Stimulated activated CD8-positive, alpha-beta memory T cell treated with anti-CD3 and anti-CD28 coated beads, Interleukin-12 subunit alpha, Interleukin-12 subunit beta, amount 100 ng/mL, for 24 hours (primary cell): ENCODE results near the gene OBSCN.
"Not testable (repeated sequence)": the region's sequence is repeated elsewhere in the genome, so short reads cannot be mapped to it uniquely, and the experiment has no call there.

ENCODE experiments used
- DNase-seq: peaks from one replicate; pipeline ENCODE4 v3.0.0-alpha.2; 2020; ENCODE audit errors: extremely low read depth

The OBSCN gene

DNA sequence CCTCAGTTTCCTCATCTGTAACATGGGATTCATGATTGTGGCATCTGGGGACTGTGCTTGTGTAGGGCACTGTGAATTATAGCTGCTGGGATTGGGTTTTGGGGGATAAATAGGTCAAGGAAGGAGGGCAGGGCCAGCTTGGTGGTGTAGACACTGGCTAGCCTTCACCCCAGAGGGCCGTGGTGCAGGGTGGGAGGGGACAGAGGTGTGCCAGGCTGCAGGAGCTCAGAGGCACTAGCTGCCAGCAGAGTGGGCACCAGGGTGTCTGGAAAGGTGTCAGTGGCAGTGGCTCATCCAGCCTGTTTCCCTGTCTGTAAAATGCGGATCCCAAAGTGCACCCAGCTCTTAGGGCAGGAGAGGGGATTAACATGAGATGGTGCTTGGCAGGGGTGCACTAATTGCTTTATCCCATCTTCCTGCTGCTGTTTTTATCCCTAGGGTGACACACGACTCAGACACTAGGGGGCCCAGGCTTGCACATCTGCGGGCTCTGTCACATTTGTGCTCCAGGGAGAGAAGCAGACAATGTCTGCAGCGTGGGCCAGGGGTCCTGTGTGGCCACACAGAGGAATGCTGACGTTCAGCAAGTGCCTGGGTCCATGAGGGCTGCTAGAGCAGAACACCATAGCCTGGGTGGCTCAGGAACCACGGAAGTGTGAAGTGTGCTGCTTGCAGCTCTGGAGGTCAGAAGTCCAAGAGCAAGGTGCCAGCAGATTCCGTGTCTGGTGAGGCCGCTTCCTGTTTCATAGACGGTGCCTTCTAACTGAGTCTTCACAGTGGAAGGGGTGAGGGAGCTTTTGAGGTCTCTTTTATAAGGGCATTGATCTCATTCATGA, 19.3 kb downstream of the OBSCN start:
- no peak for DNase-seq

DNA sequence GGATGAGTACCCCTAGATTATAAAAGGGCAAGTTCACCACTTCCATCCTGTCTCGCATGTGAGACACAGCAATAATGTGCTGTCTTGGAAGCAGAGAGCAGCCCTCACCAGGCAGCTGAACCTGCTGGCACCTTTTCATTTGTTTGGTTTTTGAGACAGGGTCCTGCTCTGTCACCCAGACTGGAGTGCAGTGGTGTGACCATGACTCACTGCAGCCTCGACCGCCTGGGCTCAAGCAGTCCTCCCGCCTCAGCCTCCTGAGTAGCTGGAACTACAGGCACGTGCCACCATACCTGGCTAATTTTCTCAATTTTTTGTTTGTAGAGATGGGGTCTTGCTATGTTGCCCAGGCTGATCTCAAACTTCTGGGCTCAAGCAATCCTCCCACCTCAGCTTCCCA, 20.3 kb downstream of the OBSCN start:
- DNase-seq, result not testable (repeated sequence)

DNA sequence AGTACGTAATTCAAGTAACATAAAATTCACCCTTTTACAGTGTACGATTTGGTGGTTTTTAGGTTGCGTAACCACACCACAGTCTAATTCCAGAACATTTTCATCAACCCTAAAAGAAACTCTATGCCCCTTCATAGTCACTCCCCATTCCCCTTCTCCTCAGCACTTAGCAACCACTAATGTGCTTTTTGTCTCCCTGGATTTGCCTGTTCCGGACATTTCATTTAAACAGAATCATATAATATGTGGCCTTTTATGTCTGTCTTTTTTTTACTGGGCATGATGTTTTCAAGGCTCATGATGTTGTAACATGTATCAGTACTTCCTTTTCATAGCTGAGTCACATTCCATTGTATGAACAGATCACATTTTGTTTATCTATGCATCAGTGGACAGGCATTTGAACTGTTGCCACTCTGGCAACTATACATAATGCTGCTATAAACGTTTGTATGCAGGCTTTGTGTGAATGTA, 20.8 kb downstream of the OBSCN start:
- DNase-seq, result no peak

DNA sequence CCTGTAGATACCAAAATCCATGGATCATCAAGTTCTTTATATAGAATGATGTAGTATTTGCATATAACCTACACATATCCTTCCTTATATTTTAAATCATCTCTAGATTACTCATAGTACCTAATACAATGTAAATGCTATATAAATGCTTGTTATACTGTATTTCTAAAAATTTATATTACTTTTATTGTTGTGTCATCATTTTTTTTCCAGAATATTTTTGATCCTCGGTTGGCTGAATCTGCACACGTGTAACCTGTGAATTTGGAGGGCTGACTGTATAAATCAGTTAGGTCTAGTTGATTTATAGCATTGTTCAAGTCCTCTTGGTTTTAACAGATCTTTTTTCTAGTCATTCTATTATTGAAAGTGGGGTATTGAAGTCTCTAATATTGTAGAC, 23.3 kb downstream of the OBSCN start:
- DNase-seq, result no peak

DNA sequence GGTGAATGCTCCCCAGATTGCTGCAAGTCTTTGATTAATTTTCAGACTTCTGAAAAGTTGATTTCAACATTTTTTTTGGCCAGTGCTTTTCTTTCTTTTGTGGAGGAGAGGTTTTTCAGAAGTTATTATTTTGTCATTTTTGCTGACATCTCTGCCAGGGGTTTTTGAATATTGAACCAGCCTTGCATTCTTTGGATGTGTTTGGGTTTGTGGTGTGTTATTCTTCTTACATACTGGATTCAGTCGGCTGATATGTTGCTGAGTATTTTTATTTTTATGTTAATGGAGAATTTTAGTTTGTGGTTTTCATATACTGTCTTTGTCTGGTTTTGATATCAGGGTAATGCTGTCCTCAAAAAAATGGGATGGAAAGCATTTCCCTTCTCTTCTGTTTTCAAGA, 25.3 kb downstream of the OBSCN start:
- DNase-seq, result no peak

DNA sequence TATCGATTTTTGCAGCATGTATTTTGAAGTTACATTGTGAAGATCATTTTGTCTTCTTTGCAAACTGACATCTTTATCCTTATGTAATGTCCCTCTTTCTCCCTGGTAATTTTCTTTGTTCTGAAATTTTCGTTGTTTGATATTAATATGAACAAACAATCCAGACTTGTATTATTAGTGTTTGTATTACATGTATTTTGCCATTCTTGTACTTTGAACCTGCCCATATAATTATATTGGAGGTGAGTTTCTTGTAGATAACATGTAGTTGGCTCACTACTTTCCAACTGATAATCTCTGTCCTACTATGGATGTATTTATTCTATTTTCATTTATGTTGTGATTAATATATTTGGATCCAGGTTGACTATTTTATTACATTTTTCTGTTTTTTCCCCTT, 27.1 kb downstream of the OBSCN start:
- no peak for DNase-seq

DNA sequence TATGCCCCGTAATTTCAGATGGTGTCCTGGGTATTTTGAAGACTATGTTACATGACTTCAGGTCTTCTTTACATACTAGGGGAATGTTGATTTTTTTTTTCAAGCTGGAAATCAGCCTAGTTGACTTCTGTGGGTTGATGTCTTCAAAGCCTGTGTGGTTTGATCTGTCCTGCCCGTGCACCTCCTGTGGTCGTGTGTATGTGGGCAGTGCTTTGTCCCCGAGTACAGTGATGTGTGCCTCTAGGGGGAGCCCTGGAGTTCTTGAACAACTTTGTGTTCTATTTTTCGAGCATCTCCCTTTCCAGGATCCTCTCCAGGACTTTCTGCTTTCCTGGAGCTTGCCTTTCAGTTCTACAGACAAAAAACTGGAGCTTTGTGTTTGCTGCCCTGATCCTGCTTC, 28.9 kb downstream of the OBSCN start:
- DNase-seq, result no peak

DNA sequence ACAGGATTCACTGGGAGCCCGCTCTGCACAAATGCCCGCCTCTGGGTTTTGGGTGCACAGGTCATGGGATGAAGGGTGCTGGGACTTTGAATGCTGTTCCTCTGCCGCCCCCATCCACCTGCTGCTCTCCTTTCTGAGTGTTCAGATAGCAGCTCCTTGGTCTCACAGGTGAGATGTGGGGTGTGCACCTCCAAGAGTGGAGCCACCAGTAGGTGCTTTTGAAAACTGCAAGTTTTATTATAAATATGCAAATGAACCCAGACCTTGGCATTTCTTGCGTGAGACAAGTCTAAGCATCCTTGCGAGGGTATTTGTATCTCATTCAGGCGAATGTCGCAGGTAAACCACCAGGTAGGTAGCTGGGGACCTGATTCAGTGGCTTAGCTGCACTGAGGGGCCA, 30.2 kb downstream of the OBSCN start:
- DNase-seq, result no peak

DNA sequence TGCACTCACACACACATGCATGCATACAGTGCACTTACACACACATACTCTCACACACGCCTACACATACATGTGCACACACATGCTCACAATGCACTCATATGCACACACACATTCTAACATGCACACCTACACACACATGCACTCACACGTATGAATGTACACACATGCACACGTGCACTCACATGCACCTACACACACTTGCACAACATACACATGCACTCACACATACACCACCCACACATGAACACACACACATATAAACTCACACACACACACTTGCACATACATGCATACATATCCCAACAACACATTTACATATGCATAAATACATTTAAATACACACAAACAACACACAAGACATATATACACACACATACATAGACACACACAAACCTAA, 30.6 kb downstream of the OBSCN start:
- DNase-seq, result no peak

DNA sequence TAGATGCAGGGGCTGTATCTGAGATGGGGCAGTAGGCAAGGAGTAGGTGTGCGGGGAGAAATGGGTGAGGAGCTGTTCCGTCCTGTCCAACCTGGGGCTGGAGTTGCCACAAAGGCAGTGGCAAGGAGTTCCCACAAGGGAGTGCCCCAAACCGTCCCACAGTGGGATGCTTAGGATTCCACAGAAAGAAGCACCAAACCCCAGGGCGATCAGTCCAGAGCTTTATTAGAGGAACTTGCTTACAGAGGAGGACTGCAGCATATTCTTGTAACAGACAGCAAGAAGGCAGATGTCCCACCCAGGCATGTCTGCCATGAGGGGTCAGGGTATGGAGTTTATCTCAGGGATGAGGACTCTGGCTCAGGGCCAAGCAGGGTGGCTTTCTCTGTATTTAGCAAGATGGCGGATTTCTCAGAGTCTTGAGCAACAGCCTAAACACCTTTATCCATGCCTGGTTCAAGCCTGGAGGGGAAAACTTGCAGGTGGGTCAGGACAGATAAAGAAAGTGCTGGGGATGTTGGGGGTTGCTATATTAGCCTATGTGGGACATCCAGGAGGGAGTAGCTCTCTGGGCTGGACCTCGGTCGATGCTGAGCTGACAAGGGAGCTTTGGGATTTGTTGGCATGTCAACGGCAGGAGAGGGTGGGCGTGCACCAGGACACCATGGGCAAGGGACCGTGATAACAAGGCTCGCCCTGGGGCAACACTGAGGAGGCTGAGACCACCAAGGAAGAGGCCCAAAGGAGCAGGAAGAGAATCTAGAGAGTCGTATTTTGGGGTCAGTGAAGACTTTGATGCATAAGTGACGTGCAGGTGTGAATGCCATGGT, 32.8 kb downstream of the OBSCN start:
- DNase-seq, result no peak

DNA sequence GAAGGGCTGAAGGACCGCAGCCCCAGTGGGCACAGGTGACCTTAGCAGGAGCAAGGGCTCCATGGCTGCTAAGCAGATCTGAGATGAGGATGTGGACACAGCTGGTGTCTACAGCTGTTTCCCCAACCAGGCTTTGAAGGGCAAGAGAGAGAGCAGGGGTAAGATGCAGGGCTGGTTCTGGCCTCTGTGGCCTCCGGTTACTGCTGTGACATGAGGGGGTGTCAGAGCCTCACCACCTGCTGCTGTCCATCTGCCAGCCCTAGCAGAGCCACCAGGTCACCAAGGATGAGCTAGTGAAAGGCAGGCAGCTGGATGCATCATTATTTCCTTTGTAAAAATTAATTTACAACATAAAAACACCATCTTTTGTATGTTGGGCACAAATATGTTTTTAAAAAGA, 33.4 kb downstream of the OBSCN start:
- no peak for DNase-seq

DNA sequence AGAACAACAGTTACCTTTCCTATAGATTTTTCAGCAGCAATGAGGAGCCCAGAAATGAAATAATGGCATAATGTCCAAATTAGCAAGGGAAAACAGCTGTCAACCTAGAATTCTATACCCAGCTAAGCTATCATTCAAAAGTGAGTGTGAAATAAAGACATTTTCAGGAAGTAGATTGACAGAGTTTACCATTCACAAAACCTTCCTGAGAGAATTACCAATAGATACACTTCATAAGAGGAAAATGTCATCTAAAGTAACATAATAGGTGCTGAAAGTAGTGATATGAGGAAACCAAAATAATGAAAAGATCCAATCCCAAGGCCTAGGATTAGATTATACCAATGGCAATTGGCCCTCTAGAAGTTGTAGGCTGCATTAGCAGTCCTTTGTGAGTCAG, 34.6 kb downstream of the OBSCN start:
- no peak for DNase-seq

DNA sequence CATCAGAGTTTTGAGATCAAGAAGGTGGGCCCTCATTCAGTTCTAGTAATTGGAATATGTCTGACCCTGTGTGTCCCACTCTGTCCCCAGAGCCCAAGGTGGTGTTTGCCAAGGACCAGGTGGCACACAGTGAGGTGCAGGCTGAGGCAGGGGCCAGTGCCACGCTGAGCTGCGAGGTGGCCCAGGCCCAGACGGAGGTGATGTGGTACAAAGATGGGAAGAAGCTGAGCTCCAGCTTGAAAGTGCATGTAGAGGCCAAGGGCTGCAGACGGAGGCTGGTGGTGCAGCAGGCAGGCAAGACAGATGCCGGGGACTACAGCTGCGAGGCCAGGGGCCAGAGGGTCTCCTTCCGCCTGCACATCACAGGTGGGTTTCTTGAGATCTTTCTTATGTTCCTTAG, 35.2 kb downstream of the OBSCN start:
- no peak for DNase-seq

DNA sequence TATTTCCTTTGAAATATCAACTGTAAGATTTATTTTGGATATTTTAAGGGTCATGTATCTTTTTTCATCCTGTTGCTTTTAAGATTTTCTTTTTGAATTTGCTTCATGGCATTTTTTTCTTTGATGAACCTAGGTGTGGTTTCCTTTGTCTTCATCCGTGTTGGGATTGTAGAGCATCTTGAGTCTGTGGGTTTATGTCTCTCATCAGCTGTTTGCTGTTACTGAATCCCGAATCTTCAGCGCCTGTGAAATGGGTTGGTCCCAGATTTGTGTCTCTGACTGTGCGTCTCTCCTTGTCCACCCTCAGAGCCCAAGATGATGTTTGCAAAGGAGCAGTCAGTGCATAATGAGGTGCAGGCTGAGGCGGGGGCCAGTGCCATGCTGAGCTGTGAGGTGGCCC, 36.1 kb downstream of the OBSCN start:
- DNase-seq, result not testable (repeated sequence)

DNA sequence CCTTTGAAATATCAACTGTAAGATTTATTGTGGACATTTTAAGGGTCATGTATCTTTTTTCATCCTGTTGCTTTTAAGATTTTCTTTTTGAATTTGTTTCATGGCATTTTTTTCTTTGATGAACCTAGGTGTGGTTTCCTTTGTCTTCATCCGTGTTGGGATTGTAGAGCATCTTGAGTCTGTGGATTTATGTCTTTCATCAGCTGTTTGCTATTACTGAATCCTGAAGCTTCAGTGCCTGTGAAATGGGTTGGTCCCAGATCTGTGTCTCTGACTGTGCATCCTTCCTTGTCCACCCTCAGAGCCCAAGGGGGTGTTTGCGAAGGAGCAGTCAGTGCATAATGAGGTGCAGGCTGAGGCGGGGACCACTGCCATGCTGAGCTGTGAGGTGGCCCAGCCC, 37.3 kb downstream of the OBSCN start:
- DNase-seq, result no peak

DNA sequence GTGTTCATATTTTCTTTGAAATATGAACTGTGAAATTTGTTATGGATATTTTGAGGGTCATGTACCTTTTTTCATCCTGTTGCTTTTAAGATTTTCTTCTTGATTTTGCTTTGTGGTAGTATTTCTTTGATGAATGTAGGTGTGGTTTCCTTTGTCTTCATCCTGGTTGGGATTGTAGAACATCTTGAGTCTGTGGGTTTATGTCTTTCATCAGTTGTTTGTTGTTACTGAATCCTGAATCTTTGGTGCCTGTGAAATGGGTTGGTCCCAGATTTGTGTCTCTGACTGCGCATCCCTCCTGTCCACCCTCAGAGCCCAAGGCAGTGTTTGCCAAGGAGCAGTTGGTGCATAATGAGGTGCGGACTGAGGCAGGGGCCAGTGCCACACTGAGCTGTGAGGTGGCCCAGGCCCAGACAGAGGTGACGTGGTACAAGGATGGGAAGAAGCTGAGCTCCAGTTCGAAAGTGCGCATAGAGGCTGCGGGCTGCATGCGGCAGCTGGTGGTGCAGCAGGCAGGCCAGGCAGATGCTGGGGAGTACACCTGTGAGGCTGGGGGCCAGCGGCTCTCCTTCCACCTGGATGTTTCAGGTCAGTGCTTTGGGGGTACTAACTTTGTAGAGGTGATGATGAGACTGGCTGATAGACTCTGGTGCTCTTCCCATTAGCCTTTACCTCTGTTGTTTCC, 38.5 kb downstream of the OBSCN start:
- DNase-seq, result no peak

DNA sequence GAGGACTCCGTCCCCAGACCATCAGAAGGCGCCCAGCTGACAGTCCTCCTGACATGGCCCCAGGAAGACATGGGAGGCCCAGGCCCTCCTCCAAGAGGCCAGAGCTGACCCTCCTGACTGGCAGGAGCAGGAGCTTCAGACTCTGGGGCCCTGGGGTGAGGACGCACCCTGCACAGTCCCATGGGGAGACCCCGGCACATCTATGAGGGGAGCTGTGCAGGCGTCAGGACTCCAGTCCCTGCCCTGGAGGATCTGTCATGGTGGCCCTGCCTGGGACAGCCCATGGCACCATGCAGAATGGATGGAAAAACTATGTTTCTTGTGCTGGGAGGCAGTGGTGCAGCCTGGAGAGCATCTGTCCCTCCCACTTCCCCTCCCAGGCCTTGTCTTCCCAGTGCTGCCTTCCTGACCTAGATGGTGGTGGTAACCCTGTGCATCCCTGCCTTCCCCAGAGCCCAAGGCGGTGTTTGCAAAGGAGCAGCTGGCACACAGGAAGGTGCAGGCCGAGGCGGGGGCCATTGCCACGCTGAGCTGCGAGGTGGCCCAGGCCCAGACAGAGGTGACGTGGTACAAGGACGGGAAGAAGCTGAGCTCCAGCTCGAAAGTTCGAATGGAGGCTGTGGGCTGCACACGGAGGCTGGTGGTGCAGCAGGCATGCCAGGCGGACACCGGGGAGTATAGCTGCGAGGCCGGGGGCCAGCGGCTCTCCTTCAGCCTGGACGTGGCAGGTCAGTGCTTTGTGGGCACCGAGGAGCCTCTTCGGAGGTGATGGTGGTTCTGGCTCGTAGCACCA, 41.9 kb downstream of the OBSCN start:
- DNase-seq, result no peak

DNA sequence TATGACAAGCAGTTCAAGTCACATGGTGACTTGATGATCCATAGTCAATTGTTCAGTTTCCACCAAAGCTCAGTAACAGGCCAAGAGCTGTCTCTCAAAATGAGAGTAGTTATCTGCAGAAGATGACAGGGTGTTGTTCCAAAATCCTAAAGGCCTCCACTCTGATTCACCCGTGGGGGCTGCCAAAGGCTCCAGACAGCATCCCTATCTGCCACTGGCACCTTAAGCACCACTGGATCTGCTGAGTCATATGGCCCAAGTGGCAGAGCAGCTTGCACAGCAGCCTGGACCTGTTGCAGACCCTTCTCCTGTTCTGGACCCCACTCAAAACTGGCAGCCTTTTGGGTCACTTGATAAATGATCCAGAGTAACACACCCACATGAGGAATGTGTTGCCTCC, 44.6 kb downstream of the OBSCN start:
- not testable (repeated sequence) for DNase-seq

DNA sequence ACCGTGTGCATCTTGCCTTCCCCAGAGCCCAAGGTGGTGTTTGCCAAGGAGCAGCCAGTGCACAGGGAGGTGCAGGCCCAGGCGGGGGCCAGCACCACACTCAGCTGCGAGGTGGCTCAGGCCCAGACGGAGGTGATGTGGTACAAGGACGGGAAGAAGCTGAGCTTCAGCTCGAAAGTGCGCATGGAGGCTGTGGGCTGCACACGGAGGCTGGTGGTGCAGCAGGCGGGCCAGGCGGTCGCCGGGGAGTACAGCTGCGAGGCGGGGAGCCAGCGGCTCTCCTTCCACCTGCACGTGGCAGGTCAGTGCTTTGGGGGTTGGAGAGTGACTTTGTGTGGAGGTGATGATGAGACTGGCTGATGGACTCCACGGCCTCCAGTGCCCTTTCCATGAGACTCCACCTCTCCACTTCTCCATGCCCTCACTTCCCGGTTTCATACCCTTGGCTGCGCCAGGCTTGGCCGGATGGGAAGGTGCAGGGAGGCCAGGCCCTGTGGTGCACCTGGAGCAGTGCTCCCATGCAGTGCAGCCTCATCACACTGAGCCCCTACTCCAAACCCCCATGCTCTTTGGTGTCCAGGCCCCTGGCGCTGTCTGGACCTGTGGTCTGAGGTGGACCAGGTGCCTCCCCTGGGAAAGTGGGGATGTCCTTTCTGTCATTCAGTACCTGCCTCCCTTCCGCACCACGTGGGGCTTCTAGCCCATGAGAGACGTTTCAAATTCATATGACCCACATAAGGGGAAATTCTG, 49.0 kb downstream of the OBSCN start:
- DNase-seq, result no peak

DNA sequence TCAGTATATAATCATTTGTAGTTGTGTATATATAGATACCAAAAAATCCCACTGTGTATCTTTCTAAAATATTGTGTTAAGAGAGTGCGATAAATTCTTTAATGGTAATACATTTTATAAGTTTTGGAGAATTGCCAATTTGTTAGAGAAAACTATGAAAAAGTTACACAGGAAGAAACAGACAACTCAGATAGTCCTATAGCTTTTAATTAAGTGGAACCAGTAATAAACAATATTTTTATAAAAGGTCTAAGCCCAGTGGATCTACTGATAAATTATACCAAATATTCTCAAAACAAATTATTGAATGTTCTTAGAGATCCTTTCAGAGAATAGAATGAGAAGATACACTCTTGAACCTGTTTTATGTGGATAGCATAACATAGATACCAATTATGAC, 50.6 kb downstream of the OBSCN start:
- no peak for DNase-seq

DNA sequence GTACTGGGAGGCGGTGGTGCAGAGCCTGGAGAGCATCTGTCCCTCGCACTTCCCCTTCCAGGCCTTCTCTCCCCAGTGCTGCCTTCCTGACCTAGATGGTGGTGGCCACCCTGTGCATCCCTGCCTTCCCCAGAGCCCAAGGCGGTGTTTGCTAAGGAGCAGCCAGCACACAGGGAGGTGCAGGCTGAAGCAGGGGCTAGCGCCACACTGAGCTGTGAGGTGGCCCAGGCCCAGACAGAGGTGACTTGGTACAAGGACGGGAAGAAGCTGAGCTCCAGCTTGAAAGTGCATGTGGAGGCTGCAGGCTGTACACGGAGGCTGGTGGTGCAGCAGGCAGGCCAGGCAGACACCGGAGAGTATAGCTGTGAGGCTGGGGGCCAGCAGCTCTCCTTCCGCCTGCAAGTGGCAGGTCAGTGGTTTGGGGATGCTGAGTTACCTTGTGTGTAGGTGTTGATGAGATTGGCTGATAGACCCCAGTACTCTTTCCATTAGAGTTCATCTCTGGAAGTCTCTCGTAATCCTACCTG, 51.6 kb downstream of the OBSCN start:
- no peak for DNase-seq
